OCI-LY3 (cell line): ENCODE results near the gene GALNT18.

Source experiments
- EZH2phosphoT487 ChIP-seq: fragments of 200-600 bp; shearing (Covaris generic); IDR thresholded peaks from 2 replicates; pipeline ENCODE4 v1.6.1; 2018; ENCODE audit warnings: antibody characterized with exemption, mixed run types, low read depth
- TF ChIP-seq, protein P1 (sequence below): fragments of 200-600, 300-600 bp; sonication (generic); IDR thresholded peaks from 2 replicates; pipeline ENCODE4 v1.5.1; 2014; ENCODE audit warnings: antibody characterized with exemption, low read length, low read depth

DNA sequence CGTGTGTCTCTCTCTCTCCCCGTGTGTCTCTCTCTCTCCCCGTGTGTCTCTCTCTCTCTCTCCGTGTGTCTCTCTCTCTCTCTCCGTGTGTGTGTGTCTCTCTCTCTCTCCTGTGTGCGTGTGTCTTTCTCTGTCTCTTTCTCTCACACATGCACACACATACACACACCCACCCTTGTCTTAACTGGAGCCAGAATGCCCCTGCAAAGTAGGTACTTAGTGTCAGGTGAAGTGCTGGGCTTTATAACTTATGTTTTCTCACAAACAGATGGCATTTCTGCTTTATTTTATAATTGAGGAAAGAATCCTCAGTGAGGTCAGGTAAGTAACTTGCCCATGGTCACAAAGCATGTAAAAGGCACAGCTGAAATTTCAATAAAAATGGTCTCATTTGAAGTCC lies 374.7 kb downstream of the GALNT18 start:
- TF ChIP-seq, protein P1, sequence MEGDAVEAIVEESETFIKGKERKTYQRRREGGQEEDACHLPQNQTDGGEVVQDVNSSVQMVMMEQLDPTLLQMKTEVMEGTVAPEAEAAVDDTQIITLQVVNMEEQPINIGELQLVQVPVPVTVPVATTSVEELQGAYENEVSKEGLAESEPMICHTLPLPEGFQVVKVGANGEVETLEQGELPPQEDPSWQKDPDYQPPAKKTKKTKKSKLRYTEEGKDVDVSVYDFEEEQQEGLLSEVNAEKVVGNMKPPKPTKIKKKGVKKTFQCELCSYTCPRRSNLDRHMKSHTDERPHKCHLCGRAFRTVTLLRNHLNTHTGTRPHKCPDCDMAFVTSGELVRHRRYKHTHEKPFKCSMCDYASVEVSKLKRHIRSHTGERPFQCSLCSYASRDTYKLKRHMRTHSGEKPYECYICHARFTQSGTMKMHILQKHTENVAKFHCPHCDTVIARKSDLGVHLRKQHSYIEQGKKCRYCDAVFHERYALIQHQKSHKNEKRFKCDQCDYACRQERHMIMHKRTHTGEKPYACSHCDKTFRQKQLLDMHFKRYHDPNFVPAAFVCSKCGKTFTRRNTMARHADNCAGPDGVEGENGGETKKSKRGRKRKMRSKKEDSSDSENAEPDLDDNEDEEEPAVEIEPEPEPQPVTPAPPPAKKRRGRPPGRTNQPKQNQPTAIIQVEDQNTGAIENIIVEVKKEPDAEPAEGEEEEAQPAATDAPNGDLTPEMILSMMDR: no peak
- no peak for TF ChIP-seq EZH2phosphoT487
